Left colon (tissue), 2 donors: Measurements from ENCODE around the gene FCGBP. TPM values are rescaled to one million over a fixed set of nuclear protein-coding genes. Genes with fewer than 3 reads are reported as not detected.

ENCODE experiments used
- ATAC-seq: fragments of 200-7000 bp; cut with Tn5 transposase; one replicate; pipeline ENCODE4 v1.9.1; 2020; ENCODE audit warnings: mild to moderate bottlenecking, moderate library complexity
- DNase-seq, 2 donors: peaks; one replicate each; pipeline ENCODE4 v3.0.0-alpha.2; 2020
- intact Hi-C, 2 donors: fragments of 100-400 bp; cut with DNase I in 1 of 2; cut with micrococcal nuclease in 1 of 2; formaldehyde crosslinking; loops; one replicate each; pipeline versions ENCODE4 v1.11.2 to v1.14.0; 2022; cut with DNase I, micrococcal nuclease
- total RNA-seq, 2 donors: library from RNA; stranded (reverse); fragmentation: NEBNext Ultra II Directional; extraction: Animal tissue kit (Norgen Biotek cat#: 25700); gene quantifications; one replicate each; pipeline ENCODE4 v1.2.1, GENCODE V29; 2021
- donor health status: DM: no; HTN: no; CAD: no.
- donor health status: DM: yes; HTN: yes; CAD: no.

The FCGBP gene
- total RNA-seq, 2 donors from 2014 or later = 6,411 to 6,996 TPM

- DNase-seq (no peak), ATAC-seq (peak; percentile 79)
- intact Hi-C loops = no loop called here
These were observed 16.7 kb upstream of the FCGBP start for GRCh38 chr19:39951065-39951650.

DNA sequence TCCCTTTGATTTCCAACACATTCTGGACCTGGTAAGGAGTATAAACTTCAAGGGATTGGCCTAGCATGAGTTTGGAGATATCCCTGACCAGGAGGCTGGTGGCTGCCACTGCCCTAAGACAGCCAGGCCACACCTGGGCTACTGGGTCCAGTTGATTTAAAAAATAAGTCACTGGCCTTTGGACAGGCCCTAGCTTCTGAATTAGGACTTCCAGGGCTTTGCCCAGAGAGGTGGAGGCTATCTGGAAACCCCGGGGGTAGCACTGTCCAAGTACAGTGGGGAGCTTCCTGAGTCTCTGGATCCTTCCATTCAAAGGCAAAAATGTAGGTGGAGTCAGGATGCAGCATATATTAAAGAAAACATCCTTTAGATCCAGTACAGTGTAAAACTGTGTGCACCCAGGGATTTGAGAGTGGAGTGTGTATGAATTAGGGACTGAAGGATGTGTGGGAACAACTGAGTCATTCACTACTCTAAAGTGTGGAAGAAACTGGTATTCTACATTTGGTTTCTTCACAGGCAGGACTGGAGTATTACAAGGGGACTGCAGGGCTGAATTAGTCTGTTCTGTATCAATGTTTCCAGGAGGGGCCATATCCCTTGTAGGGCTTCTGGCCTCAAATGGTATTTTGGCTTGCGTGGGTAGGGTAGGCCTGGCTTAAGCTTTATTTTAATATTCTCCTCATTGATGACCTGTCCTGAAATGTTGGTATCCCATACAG is 14.8 kb upstream of the FCGBP start:
- no peak for DNase-seq
- ATAC-seq = no peak
- intact Hi-C loops = no loop called here

GRCh38 chr19:39946532-39946931 is 12.1 kb upstream of the FCGBP start:
- DNase-seq (no peak), ATAC-seq (no peak)
- intact Hi-C loops = no loop called here

DNA sequence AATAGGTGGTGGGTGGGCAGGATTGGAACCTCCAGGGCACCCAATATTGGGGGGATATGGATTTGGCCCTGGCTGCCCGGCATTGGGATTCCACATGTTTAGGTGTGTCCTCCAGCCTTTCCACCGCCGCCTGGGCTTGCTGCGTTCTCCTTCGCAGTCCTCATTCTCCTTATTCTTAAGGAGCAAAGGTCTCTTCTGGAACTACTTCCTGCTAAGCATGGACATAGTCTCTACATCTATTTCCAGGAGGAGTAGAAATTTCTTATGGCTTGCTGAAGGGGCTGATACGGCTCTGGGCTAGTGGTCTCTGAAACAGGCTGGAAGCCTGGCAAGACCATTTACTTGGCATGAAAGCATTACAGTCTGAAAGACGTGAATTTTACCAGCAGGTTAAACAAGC is 9.2 kb upstream of the FCGBP start:
- intact Hi-C loops = no loop called here
- peak; percentile 69 for ATAC-seq
- DNase-seq = peak; percentile 61 to 70

- DNase-seq (no peak), ATAC-seq (no peak)
- intact Hi-C loops = no loop called here
These were observed 7.9 kb upstream of the FCGBP start for GRCh38 chr19:39942366-39942730.

- ATAC-seq (no peak), DNase-seq (peak in 1 of 2 donors; percentile 14)
- intact Hi-C loops = no loop called here
These were observed 7.4 kb upstream of the FCGBP start for GRCh38 chr19:39941615-39942365.

DNA sequence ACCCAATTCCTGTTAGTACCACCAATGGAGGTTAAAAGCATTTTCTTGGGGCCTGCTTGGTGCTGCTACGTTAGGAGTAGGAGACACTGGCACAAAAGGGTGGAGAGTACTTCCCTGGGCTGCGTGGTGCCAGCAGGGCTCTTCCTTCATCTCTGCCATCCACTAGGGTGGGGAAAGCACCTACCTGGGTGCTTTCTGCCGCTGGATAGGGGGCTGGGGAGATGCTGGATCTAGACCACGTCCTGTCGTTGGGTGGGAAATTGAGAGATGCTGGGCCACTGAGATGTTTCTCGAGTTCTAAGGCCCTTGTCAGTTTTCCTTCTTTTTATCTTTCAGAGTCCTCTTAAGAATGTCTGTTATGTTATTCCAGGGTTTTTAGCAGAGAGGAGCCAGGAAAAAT is 6.7 kb upstream of the FCGBP start:
- ATAC-seq (no peak), DNase-seq (peak in 1 of 2 donors; percentile 11)
- intact Hi-C loops = no loop called here

DNA sequence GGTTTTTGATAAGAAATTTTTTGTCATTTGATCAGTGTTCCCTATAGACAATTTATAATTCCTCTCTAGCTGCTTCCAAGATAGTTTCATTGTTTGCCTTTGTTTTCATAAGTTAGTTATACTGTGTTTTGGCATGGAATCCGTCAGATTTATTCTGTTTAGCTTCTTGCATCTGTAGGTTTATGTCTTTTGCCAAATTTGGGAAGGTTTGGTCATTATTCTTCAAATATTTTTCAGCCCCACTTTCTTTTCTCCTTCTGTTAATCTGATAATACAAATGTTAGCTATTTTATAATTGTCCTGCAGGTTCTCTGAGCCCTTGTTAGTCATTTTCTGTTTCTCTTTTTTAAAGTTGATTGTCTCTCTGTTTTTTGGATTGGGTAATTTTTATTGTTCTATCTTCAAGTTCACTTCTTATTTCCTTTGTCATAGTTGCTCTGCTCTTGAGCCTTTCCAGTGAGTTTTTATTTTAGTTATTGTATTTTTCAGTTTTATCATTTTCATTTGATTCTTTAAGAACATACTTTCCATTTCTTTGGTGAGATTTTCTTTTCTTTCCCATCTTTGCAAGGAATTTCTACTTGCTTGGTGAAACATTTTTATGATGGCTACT is 5.9 kb upstream of the FCGBP start:
- intact Hi-C loops = no loop called here
- no peak for ATAC-seq
- DNase-seq = no peak

DNA sequence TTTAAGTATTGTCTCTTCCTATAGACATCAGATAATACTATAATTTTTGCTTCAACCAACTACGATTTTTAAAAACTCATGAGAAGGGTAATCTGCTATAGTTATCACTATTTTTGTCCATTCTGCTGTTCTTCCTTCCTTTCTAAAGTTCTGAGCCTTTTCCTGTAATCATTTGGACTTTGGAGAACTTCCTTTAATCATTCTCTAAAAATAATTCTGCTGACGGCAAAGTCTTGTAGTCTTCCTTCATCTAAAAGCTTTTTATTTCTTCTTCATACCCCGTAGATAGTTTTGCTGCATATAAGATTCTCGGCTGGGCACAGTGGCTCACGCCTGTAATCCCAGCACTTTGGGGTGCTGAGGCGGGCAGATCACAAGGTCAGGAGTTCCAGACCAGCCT is 5.1 kb upstream of the FCGBP start:
- intact Hi-C loops = no loop called here
- DNase-seq (no peak), ATAC-seq (no peak)

DNA sequence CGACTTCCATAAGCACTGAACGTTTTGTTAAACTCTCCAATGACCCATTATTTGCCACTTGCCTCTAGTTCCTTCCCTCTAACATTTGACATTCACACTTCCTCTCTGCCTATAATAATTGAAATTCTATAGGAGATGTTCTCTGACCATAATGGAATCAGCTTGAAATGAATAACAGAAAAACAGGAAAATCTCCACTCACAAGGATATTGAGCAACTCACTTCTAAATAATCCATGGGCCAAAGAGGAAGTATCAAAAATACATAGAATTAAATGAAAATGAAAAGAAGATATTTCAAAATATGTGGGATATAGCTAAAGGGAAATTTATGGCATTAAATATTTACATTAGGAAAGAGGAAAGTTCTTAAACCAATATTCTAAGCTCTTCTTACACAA is 3.4 kb upstream of the FCGBP start:
- ATAC-seq (no peak), DNase-seq (no peak)
- intact Hi-C loops = no loop called here

DNA sequence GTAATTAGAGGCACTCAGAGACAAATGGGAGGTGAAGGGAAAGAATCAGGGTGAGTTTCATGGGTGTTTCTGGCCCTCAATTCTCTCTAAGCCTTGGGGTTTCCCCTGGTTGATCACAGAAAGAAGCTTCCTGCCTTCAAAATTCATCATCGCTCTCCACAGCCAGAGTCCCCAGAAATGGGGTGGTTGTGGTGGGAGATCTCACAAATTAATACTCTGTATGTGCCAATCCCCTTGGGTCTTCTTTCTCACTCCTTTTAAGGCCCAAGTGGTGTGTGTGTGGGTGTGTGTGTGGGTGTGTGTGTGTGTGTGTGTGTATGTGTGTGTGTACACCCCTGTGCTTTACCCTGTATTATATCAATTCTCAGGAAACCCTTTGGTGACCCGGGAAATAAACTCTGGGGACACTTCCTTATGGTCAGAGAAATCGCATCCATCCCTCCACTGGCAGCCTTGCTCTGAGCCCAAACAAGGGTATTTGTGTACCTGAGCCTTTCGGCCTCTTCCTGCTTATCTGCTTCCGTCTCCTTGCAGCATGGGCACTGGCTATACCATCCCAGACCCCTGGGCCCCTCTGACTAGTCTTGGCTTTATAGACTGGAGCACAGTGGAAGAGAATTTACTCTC is 2.8 kb upstream of the FCGBP start:
- DNase-seq = peak in 1 of 2 donors; percentile 24
- peak; percentile 46 for ATAC-seq
- intact Hi-C loops = no loop called here

DNA sequence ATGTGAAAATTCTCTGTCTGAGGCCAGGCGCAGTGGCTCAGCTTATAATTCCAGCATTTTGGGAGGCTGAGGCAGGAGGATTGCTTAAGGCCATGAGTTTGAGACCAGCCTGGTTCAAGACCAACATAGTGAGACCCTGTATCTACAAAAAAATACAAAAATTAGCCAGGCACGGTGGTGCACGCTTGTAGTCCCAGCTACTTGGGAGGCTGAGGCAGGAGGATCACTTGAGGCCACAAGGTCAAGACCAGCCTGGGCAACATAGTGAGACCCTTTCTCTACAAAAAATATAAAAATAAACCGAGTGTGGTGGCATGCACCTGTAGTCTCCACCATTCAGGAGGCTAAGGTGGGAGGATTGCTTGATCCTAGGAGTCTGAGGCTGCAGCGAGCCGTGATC is 2.2 kb upstream of the FCGBP start:
- intact Hi-C loops = no loop called here
- ATAC-seq = no peak

GRCh38 chr19:39936020-39936419 is 1.6 kb upstream of the FCGBP start:
- intact Hi-C loops = no loop called here
- peak; percentile 57 for ATAC-seq
- peak; percentile 42 to 58 for DNase-seq

More for the DNA sequence above, 2.2 kb upstream of the FCGBP start:
- DNase-seq = peak in 1 of 2 donors; percentile 2

- intact Hi-C loops = no loop called here
- ATAC-seq (peak; percentile 44), DNase-seq (no peak)
These were observed 879 bp upstream of the FCGBP start for GRCh38 chr19:39935364-39935661.

GRCh38 chr19:39929750-39930149 is 4.7 kb downstream of the FCGBP start:
- DNase-seq (no peak), ATAC-seq (no peak)
- intact Hi-C loops = no loop called here

GRCh38 chr19:39928357-39928725 is 6.1 kb downstream of the FCGBP start:
- intact Hi-C loops = no loop called here
- peak in 1 of 2 donors; percentile 0 for DNase-seq

GRCh38 chr19:39927524-39928356 is 6.7 kb downstream of the FCGBP start:
- peak; percentile 9 for ATAC-seq
- peak in 1 of 2 donors; percentile 4 for DNase-seq
- intact Hi-C loops = no loop called here

More at GRCh38 chr19:39928357-39928725, 6.1 kb downstream of the FCGBP start:
- ATAC-seq = no peak

DNA sequence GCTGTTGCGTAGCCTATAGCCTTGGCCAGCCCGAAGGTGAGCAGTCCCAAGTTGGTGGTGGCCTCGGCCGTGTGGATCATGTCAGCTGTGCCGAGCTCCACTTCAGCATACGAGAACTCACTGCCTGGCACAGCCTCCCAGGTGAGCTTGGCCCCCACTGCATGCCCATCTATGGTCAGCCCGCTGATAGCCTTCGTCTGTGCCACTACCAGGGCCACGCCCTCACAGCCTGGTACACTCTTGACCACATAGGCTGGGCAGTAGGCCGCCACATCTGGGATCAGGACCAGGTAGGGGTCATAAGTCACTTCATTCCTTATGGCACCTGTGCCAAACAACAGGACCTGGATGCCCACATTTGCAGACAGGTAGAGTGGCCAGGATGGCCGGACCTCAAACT is 7.4 kb downstream of the FCGBP start:
- peak; percentile 2 for ATAC-seq
- peak in 1 of 2 donors; percentile 3 for DNase-seq
- intact Hi-C loops = no loop called here
